ENCODE measurements around the gene OR1F1. TPM values are rescaled to one million over a fixed set of nuclear protein-coding genes. Genes with fewer than 3 reads are reported as not detected.

OR1F1 gene
- total RNA-seq, 1 experiment from 2014 or later, result not detected

- no TSS peak for BruUV-seq (replicated peaks)
- H3K4me3 ChIP-seq (ENCODE audit: low read depth, low read length), result no peak overlapping the region
- Mint-ChIP-seq H3K36me3 (ENCODE audit: insufficient read depth, unreplicated experiment) (no peaks in the 10 kb centered on the region), H3K27me3 (ENCODE audit: insufficient read depth, unreplicated experiment) (peaks cover 2% of the 10 kb centered on the region), H3K9me3 (ENCODE audit: unreplicated experiment) (peaks cover 1% of the 10 kb centered on the region), H3K4me1 (ENCODE audit: low read depth, unreplicated experiment) (no peaks in the 10 kb centered on the region), H3K27ac (ENCODE audit: unreplicated experiment) (no peak overlapping the region), H3K4me3 (ENCODE audit: unreplicated experiment) (no peak overlapping the region)
- intact Hi-C loops (cut with micrococcal nuclease; ENCODE audit: unreplicated experiment), result no loop called here
- no peak for TF ChIP-seq CTCF (IDR thresholded peaks at IDR 0.05; ENCODE audit: insufficient read depth in 1 of 2, low read depth in 1 of 2, low read length in 1 of 2, severe bottlenecking in 1 of 2, unreplicated experiment in 1 of 2)
- H3K36me3 ChIP-seq (ENCODE audit: control insufficient read depth, insufficient read depth, low read length), result no peaks in the 10 kb centered on the region
- ChIA-PET CTCF (no interaction called here), POLR2A (interaction anchor here (0.7 kb wide), 1 partner anchor 22 kb away, joined by 3 read pairs; no protein-coding TSS in a partner anchor)
- H3K4me1 ChIP-seq, result no peaks in the 10 kb centered on the region
- H3K9me3 ChIP-seq, result 0 out of 2 replicates have a peak, but pooled peaks cover 4% of the 10 kb centered on the region
- no peak for DNase-seq
- H3K27me3 ChIP-seq (replicated peaks; ENCODE audit: control insufficient read depth, insufficient read depth, low read length), result no peaks in the 10 kb centered on the region
Measured at GRCh38 chr16:3207086-3207953, 19.3 kb downstream of the OR1F1 start.

- H3K9me3 Mint-ChIP-seq (ENCODE audit: unreplicated experiment), result peaks cover 11% of the 10 kb centered on the region
- BruUV-seq (replicated peaks), result no TSS peak
- POLR2A ChIA-PET, result no interaction called here
Measured at GRCh38 chr16:3212006-3212405, 24.0 kb downstream of the OR1F1 start.

GRCh38 chr16:3212567-3212966, 24.6 kb downstream of the OR1F1 start:
- POLR2A ChIA-PET, result no interaction called here
- peaks cover 6% of the 10 kb centered on the region for H3K36me3 Mint-ChIP-seq (ENCODE audit: insufficient read depth, unreplicated experiment)
- Histone ChIP-seq H3K4me3 (ENCODE audit: low read depth, low read length) (no peak overlapping the region), H3K9me3 (no peaks in the 10 kb centered on the region), H3K4me1 (no peaks in the 10 kb centered on the region), H3K27me3 (replicated peaks; ENCODE audit: control insufficient read depth, insufficient read depth, low read length) (no peaks in the 10 kb centered on the region), H3K36me3 (ENCODE audit: control insufficient read depth, insufficient read depth, low read length) (no peaks in the 10 kb centered on the region)
- intact Hi-C loops (cut with micrococcal nuclease; ENCODE audit: unreplicated experiment), result no loop called here
- H3K4me1 Mint-ChIP-seq (ENCODE audit: low read depth, unreplicated experiment), result no peaks in the 10 kb centered on the region
- peaks cover 11% of the 10 kb centered on the region for H3K9me3 Mint-ChIP-seq (ENCODE audit: unreplicated experiment)
- TF ChIP-seq CTCF (IDR thresholded peaks at IDR 0.05; ENCODE audit: insufficient read depth in 1 of 2, low read depth in 1 of 2, low read length in 1 of 2, severe bottlenecking in 1 of 2, unreplicated experiment in 1 of 2), result no peak
- H3K4me3 Mint-ChIP-seq (ENCODE audit: unreplicated experiment), result no peak overlapping the region
- DNase-seq, result no peak
- BruUV-seq (replicated peaks), result no TSS peak
- CTCF ChIA-PET, result no interaction called here
- H3K27ac Mint-ChIP-seq (ENCODE audit: unreplicated experiment), result no peak overlapping the region
- H3K27me3 Mint-ChIP-seq (ENCODE audit: insufficient read depth, unreplicated experiment), result peaks cover 5% of the 10 kb centered on the region

More at GRCh38 chr16:3212006-3212405, 24.0 kb downstream of the OR1F1 start:
- peaks cover 5% of the 10 kb centered on the region for H3K27me3 Mint-ChIP-seq (ENCODE audit: insufficient read depth, unreplicated experiment)
- no peak overlapping the region for H3K4me3 Mint-ChIP-seq (ENCODE audit: unreplicated experiment)
- H3K36me3 ChIP-seq (ENCODE audit: control insufficient read depth, insufficient read depth, low read length), result no peaks in the 10 kb centered on the region
- no peak for TF ChIP-seq CTCF (IDR thresholded peaks at IDR 0.05; ENCODE audit: insufficient read depth in 1 of 2, low read depth in 1 of 2, low read length in 1 of 2, severe bottlenecking in 1 of 2, unreplicated experiment in 1 of 2)
- H3K4me1 ChIP-seq, result no peaks in the 10 kb centered on the region
- intact Hi-C loops (cut with micrococcal nuclease; ENCODE audit: unreplicated experiment), result no loop called here
- H3K27me3 ChIP-seq (replicated peaks; ENCODE audit: control insufficient read depth, insufficient read depth, low read length), result no peaks in the 10 kb centered on the region
- H3K4me1 Mint-ChIP-seq (ENCODE audit: low read depth, unreplicated experiment), result no peaks in the 10 kb centered on the region
- H3K9me3 ChIP-seq, result no peaks in the 10 kb centered on the region
- CTCF ChIA-PET, result no interaction called here
- peaks cover 6% of the 10 kb centered on the region for H3K36me3 Mint-ChIP-seq (ENCODE audit: insufficient read depth, unreplicated experiment)
- H3K27ac Mint-ChIP-seq (ENCODE audit: unreplicated experiment), result no peak overlapping the region
- no peak for DNase-seq
- H3K4me3 ChIP-seq (ENCODE audit: low read depth, low read length), result no peak overlapping the region

All from Caco-2 (cell line).